ENCODE data around the gene MAOB. TPM values are rescaled to one million over a fixed set of nuclear protein-coding genes. Genes with fewer than 3 reads are reported as not detected.
A peak's percentile ranks its signal among the peaks of the same experiment; 100 is the strongest.
"Not testable (repeated sequence)": the region's sequence is repeated elsewhere in the genome, so short reads cannot be mapped to it uniquely, and the experiment has no call there.

The MAOB gene
- total RNA-seq: 10 to 100 TPM in 1 of 2 donors, 1 to 10 TPM in 1; 5.7 to 22.4 TPM

DNA sequence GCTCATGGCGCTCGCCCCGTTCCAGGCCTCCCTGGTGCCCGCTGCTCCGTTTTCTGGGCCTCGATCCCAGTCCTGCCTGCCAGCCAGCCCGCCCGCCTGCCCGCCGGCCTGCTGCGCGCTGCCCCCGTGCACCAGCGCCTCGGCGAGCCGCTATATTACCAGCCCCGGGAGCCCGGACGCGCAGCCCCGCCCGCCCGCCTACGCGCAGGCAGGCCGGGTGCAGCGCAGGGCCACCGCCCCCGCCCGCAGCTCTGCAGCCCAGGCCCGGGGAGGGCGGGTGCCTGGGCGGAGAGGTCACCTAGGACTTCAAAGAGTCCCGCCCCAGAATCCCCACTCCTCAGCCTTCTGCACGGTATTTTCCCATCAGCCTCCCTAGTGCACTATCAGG lies at the start of gene MAOB:
MAOB (minus strand) TSS at position 157 of the 388 bp plus-strand sequence; CDS start at position 6, 151 bp downstream.
- no peaks in the 10 kb centered on the region for H3K27me3 ChIP-seq
- intact Hi-C loops (cut with DNase I): no loop called here
- H3K9me3 ChIP-seq: no peaks in the 10 kb centered on the region
- H3K4me3 ChIP-seq: no peak within 1 kb of the TSS
- 1% methylated on average over 22 of the region's 36 CpGs; no CpG with 5 or more reads in 1 of the 2 donors for WGBS, 2 donors
- peak within 1 kb of the TSS in 2 of 4 donors; percentile 44 to 50 for H3K27ac ChIP-seq
- peaks cover 8% of the 10 kb centered on the region for H3K4me1 ChIP-seq
- ATAC-seq (peak; percentile 69), DNase-seq (peak; percentile 13 to 50 (median 26))
- TF ChIP-seq, protein P1, sequence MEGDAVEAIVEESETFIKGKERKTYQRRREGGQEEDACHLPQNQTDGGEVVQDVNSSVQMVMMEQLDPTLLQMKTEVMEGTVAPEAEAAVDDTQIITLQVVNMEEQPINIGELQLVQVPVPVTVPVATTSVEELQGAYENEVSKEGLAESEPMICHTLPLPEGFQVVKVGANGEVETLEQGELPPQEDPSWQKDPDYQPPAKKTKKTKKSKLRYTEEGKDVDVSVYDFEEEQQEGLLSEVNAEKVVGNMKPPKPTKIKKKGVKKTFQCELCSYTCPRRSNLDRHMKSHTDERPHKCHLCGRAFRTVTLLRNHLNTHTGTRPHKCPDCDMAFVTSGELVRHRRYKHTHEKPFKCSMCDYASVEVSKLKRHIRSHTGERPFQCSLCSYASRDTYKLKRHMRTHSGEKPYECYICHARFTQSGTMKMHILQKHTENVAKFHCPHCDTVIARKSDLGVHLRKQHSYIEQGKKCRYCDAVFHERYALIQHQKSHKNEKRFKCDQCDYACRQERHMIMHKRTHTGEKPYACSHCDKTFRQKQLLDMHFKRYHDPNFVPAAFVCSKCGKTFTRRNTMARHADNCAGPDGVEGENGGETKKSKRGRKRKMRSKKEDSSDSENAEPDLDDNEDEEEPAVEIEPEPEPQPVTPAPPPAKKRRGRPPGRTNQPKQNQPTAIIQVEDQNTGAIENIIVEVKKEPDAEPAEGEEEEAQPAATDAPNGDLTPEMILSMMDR (IDR thresholded peaks at IDR 0.05): no peak
- TF ChIP-seq POLR2A (IDR thresholded peaks at IDR 0.05): no peak
- H3K36me3 ChIP-seq (replicated peaks in 1 of 2; ENCODE audit: insufficient read depth in 1 of 2, low read depth in 2 of 2): no peaks in the 10 kb centered on the region

DNA sequence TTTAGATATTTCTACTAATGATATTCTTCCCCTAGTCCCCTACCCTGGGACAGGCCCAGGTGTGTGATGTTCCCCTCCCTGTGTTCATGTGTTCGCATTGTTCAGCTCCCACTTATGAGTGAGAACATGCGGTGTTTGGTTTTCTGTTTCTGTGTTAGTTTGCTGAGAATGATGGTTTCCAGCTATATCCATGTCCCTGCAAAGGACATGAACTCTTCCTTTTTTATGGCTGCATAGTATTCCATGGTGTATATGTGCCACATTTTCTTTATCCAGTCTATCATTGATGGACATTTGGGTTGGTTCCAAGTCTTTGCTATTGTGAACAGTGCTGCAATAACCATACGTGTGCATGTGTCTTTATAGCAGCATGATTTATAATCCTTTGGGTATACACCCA lies 39.8 kb upstream of the MAOB start:
- H3K4me3 ChIP-seq; H3K27ac ChIP-seq; H3K4me1 ChIP-seq; ATAC-seq; H3K27me3 ChIP-seq; DNase-seq; H3K36me3 ChIP-seq (replicated peaks in 1 of 2; ENCODE audit: insufficient read depth in 1 of 2, low read depth in 2 of 2); intact Hi-C loops (cut with DNase I); H3K9me3 ChIP-seq: not testable (repeated sequence)
- 86 to 93% methylated on average over 3 of the region's 3 CpGs for WGBS, 2 donors

DNA sequence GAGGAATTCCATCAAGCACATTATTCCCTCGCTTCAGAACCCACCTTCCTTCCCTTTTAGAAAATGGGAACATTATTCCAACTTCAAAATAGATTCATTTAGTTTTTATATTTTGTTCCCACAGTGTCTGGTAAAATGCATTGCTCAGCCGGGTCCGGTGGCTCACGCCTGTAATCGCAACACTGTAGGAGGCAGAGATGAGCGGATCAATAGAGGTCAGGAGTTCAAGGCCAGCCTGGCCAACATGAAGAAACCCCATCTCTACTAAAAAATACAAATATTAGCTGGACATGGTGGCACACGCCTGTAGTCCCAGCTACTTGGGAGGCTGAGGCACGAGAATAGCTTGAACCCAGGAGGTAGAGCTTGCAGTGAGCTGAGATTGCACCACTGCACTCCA lies 28.5 kb upstream of the MAOB start:
- H3K4me1 ChIP-seq; H3K27me3 ChIP-seq; H3K36me3 ChIP-seq (replicated peaks in 1 of 2; ENCODE audit: insufficient read depth in 1 of 2, low read depth in 2 of 2); ATAC-seq; intact Hi-C loops (cut with DNase I); DNase-seq; H3K9me3 ChIP-seq; H3K27ac ChIP-seq; H3K4me3 ChIP-seq: not testable (repeated sequence)
- WGBS, 2 donors: 76 to 78% methylated on average over 8 of the region's 8 CpGs

DNA sequence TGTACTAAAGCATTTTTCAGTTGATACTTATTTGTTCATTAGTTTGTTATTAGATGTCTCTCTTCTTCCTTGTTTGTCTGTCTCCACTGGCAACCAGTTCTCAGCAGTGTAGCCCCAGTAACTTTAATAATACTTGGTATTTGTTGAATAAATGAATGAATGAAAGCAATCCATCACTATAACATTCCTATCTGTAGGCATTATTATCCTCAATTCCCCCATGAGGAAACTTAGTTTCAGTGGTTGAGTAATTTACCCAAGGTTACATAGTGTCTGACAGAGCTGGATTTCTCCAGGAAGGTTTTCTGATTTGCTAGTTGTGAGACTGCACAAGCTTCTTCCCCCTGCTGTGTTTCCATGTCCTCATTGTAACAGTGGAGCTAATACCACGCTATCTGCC lies 27.8 kb upstream of the MAOB start:
- intact Hi-C loops (cut with DNase I): no loop called here

DNA sequence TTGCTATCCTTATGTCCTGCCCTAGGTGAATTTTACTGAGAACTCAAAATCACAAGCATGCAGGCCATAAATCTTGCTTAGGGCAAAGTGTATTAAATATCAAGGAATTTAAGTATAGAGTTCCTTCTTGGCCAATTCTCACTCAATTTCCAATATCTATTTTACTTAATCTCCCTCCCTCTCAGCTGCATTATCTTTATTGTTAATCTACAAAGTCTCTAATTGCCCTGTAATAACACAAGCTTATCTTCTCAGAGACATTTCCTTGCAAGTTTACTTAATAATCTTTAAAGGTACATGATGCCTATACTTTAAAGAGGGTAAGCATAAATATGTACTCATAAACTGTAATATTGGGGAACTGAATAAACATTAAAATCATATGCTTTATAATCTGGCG lies 26.9 kb upstream of the MAOB start:
- Histone ChIP-seq H3K4me3 (no peak overlapping the region), H3K4me1 (no peaks in the 10 kb centered on the region), H3K27ac (no peak overlapping the region), H3K9me3 (no peaks in the 10 kb centered on the region), H3K36me3 (replicated peaks in 1 of 2; ENCODE audit: insufficient read depth in 1 of 2, low read depth in 2 of 2) (no peaks in the 10 kb centered on the region), H3K27me3 (no peaks in the 10 kb centered on the region)
- intact Hi-C loops (cut with DNase I): no loop called here
- DNase-seq (no peak), ATAC-seq (no peak)
- 100% methylated on average over 1 of the region's 1 CpG for WGBS, 2 donors
- TF ChIP-seq, protein P1 (IDR thresholded peaks at IDR 0.05): no peak
- no peak for TF ChIP-seq POLR2A (IDR thresholded peaks at IDR 0.05)

More for the DNA sequence above, 27.8 kb upstream of the MAOB start:
- Histone ChIP-seq H3K27ac (no peak overlapping the region), H3K4me1 (no peaks in the 10 kb centered on the region), H3K36me3 (replicated peaks in 1 of 2; ENCODE audit: insufficient read depth in 1 of 2, low read depth in 2 of 2) (no peaks in the 10 kb centered on the region), H3K9me3 (no peaks in the 10 kb centered on the region), H3K27me3 (no peaks in the 10 kb centered on the region), H3K4me3 (no peak overlapping the region)
- DNase-seq (no peak), ATAC-seq (no peak)
- 64% methylated on average over 1 of the region's 1 CpG; no CpG with 5 or more reads in 1 of the 2 donors for WGBS, 2 donors
- TF ChIP-seq, protein P1 (IDR thresholded peaks at IDR 0.05): no peak
- no peak for TF ChIP-seq POLR2A (IDR thresholded peaks at IDR 0.05)
